ENCODE measurements around the gene PGAM5.

The PGAM5 gene

GRCh38 chr12:132718644-132719043, 8.0 kb downstream of the PGAM5 start:
- DNase-seq (ENCODE audit: extremely low spot score, insufficient read length, low read depth) (no peak), FAIRE-seq (no peak)

DNA sequence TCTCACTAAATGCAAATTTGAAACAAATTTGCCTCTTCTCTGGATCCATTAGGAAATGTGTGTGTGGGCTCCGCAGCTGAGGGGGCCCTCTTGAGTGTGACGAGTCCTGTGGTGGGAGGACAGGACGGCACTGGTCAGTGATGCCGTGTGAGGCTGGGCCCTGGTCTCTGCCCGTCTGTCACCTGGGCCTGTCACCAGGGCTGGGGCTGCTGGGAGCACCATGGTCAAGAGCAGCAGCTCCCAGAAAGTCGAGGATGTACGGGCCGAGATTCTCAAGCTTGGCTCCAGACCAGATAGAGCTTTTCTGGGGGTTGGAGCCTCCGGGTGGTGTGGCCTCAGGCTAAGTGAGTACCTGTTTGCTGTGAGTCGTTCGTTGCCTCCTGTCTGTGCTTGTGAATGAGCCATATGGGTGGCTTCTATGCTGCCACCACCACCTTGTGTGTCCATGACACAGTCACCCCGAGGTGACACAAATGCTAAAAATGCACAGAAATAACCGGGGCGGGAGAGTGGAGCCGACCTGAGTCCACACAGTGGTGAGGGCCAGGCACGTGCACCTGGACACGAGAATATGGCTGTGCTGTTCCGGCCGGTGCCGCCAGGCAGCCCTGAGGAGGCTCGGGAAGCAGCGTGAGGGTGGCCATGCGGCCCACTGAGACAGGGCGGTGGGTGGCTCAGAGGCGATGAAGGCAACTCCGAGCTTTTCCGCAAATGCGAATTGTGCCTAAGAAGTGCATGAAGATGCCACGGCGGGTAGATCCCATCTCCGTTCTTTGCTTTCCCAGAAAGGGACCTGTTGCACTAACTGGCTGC, 8.7 kb downstream of the PGAM5 start:
- FAIRE-seq (no peak), DNase-seq (ENCODE audit: extremely low spot score, insufficient read length, low read depth) (no peak)

- no peak for DNase-seq (ENCODE audit: extremely low spot score, insufficient read length, low read depth)
- no peak for FAIRE-seq
Observed at GRCh38 chr12:132719954-132720324, 9.3 kb downstream of the PGAM5 start.

- no peak for FAIRE-seq
- DNase-seq (ENCODE audit: extremely low spot score, insufficient read length, low read depth), result no peak
Observed at GRCh38 chr12:132720606-132721345, 10.1 kb downstream of the PGAM5 start.

GRCh38 chr12:132723015-132723763, 12.5 kb downstream of the PGAM5 start:
- no peak for FAIRE-seq
- no peak for DNase-seq (ENCODE audit: extremely low spot score, insufficient read length, low read depth)

DNA sequence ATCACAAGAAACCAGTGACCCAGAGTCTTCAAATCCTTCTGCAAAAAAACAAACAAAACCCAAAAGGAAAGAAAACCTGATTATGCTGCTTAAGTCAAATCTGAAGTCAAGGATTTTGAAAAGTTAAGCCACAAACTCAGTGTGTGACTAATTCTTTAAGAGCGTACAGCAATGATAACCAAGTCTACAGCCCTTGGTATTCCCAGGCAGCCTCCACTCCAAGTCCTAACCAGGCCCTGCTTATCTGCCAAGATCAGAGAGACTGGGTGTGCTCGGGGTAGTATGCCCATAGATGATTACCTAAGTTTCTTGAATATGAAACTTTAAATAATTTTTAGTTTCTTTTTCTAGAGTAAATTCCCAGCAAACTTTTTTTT, 13.1 kb downstream of the PGAM5 start:
- DNase-seq (ENCODE audit: extremely low spot score, insufficient read length, low read depth) (no peak), FAIRE-seq (no peak)

DNA sequence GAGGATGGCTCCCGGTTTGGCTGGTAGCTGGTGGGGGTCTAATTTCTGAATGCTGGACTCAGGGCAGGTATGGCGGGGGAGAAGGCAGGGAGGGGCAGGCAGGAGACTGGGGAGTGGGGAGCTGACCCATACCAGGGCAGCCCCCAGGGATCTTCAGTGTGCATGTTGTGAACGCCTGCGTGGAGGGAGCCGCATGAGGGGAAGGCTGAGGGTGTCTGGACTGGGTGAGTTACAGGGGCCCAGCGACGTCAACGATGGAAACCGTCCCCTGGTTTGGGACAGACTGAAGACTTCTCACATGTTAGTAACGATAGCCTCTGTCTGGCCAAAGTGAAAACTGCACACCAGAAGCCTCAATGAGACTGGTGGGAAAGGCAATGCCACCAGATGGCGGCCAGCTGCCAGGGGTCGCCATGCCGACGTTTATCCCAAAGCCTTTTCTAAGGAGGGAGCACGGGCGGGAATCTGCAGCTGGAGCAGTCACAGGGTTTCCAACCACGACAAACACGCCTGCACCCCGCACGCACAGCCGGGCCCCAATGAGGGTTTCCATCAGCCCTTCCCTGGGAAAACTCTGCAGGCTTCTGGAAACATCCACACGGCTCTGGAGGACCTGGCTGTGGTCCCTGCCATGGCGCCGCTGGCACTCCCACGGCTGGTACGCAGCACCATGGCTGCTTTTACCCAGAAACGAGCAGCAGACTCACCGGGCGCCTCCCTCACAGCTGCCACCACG, 14.0 kb downstream of the PGAM5 start:
- no peak for FAIRE-seq

GRCh38 chr12:132726386-132726785, 15.7 kb downstream of the PGAM5 start:
- FAIRE-seq (no peak), DNase-seq (ENCODE audit: extremely low spot score, insufficient read length, low read depth) (no peak)

More for the DNA sequence above, 14.0 kb downstream of the PGAM5 start:
- no peak for DNase-seq (ENCODE audit: extremely low spot score, insufficient read length, low read depth)

DNA sequence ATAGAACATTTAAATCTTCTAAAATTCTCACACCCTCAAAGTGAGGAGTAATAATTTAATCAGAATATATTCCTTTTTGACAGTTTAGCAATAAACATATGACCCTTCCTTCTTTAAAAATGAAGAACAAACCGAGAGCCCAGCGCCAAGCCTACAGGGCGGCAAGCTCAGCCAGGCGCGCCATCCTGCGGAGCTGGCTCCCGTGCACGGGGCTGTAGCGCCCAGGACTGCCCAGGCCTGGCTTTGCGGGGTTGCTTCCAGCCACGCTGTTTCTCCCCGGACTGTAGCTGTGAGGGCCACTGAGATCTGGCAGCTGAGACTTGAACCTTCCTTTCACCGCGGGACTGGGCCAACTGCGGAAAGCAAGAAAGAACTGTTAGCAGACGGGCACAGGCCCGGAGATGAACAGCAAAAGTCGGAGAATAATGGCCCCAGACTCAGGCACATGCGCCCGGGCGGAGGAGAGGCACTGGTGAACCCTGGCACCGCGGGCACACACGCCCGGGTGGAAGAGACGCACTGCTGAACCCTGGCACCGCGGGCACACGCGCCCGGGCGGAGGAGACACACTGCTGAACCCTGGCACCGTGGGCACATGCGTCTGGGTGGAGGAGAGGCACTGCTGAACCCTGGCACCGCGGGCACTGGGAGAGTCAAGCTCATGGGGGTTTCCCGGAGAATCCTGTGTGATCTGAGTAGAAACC, 16.6 kb downstream of the PGAM5 start:
- no peak for FAIRE-seq

DNA sequence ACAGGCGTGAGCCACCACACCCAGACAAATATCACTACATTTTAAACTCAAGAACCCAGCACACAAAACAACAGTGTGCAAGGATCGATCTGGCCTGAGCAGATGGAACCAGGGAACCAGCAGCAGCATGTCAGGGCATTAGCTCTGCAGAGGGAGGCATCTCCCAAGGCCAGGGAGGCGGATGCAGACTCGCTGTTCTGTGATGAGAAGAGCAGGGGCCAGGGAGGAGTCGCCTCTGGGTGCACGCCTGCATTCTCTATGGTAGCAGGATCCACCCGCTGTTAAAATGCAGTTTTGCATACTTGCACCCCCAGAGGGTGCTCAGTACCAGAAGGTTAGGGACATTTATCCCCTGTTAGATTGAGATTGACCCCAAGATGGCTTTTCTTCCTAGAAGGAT, 17.9 kb downstream of the PGAM5 start:
- DNase-seq (ENCODE audit: extremely low spot score, insufficient read length, low read depth) (no peak), FAIRE-seq (no peak)

More for the DNA sequence above, 16.6 kb downstream of the PGAM5 start:
- DNase-seq (ENCODE audit: extremely low spot score, insufficient read length, low read depth), result no peak

- DNase-seq (ENCODE audit: extremely low spot score, insufficient read length, low read depth) (no peak), FAIRE-seq (no peak)
Observed at GRCh38 chr12:132729541-132730320, 19.1 kb downstream of the PGAM5 start.

DNA sequence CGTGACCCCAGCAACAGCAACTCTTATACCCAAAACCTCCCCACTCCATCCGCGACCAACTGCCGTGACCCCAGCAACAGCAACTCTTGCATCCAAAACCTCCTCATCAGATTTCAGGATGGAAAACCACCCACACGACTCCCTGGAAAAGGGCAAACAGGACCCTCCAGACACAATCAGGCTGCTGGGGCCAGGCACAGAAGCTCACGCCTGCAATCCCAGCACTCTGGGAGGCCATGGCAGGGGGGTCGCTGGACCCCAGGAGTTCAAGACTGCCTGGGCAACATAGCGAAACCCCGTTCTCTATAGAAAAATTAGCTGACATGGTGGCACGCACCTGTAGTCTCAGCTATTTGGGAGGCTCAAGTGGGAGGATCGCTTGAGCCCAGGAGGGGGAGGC, 19.7 kb downstream of the PGAM5 start:
- DNase-seq (ENCODE audit: extremely low spot score, insufficient read length, low read depth) (no peak), FAIRE-seq (no peak)

- FAIRE-seq, result no peak
- no peak for DNase-seq (ENCODE audit: extremely low spot score, insufficient read length, low read depth)
Observed at GRCh38 chr12:132731574-132731973, 20.9 kb downstream of the PGAM5 start.

DNA sequence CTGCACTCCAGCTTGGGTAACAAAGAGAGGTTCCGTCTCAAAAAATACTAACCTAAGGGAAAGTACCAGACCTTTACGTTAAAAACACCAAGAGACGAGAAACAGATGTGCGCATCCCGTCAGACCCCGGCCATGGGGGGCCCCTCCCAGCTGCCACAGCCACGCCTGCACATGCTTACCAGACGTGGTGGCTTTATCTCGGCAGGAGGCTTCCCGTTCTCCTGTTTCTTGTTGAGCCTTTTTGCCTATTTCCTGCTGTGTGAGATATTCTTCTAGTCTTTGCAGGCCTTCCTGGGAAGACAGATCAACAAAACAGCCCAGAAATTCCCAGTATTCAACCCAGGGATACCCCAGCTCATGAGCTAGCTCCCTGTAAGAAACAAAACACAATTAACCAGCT, 23.6 kb downstream of the PGAM5 start:
- no peak for FAIRE-seq
- no peak for DNase-seq (ENCODE audit: extremely low spot score, insufficient read length, low read depth)

DNA sequence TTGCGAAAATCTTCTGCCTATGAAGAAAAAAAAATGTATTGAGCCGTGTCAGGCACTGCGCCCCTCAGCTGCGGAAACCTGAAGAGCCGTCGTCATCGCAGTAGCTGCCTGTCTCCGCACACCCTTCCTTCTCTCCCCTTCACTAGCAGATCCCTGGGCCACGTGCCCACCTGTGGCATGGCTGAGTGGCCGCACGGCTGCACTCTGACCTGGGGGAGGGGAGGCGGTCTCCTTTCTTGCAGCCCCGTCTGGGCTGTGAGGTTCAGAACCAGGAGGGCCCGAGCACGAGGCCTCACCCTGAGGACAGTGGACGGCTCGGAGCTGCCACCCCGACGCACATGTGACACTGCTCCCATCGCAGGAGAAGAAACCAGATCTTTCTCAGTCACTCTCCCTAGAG, 24.9 kb downstream of the PGAM5 start:
- no peak for DNase-seq (ENCODE audit: extremely low spot score, insufficient read length, low read depth)
- no peak for FAIRE-seq

GRCh38 chr12:132736378-132736777, 25.7 kb downstream of the PGAM5 start:
- FAIRE-seq, result no peak
- DNase-seq (ENCODE audit: extremely low spot score, insufficient read length, low read depth), result no peak

DNA sequence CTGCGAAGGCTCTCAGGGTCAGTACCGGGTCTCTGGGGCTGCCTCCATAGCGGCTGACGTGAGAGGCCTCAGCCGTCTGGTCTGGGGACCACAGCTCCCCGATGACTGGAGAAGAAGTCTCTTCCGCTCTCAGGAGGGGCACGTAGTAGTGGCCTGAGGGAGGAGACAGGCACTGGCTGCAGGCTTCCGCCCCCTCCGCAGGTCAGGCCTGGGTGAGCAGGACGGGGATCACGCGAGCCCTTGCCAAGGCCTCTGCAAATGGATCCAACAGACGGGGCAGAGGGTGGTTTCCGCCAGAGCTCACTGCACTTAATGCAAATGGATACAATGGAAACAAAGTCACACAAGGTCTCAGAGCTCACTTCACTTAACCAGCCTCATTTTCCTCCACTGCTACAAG, 26.3 kb downstream of the PGAM5 start:
- FAIRE-seq (no peak), DNase-seq (ENCODE audit: extremely low spot score, insufficient read length, low read depth) (no peak)

GRCh38 chr12:132739600-132740312, 29.1 kb downstream of the PGAM5 start:
- DNase-seq (ENCODE audit: extremely low spot score, insufficient read length, low read depth) (no peak), FAIRE-seq (no peak)
